Cardiac fibroblast (primary cell): ENCODE data around the gene TVP23C.
"Not testable (repeated sequence)": the region's sequence is repeated elsewhere in the genome, so short reads cannot be mapped to it uniquely, and the experiment has no call there.

ENCODE experiments used
- DNase-seq, 2 donors: peaks; one replicate each; pipeline versions ENCODE4 v3.0.0 to v3.0.0-alpha.2; 2010; ENCODE audit warnings: low read depth in 2 of 2
- H3K4me3 ChIP-seq, 2 donors: replicated peaks in 1 of 2; 1 replicate in 1 of 2; 2 replicates in 1 of 2; pipeline ENCODE4 v1.5.1; 2011; ENCODE audit warnings: low read depth in 2 of 2, low read length in 2 of 2, mild to moderate bottlenecking in 2 of 2, moderate library complexity in 1 of 2
- TF ChIP-seq, protein P1 (sequence below): IDR thresholded peaks from one replicate; pipeline ENCODE4 v1.5.1; 2011; ENCODE audit warnings: low read depth, mild to moderate bottlenecking, low read length, inconsistent platforms

Gene TVP23C

GRCh38 chr17:15540371-15541219, 22.7 kb downstream of the TVP23C start:
- DNase-seq, H3K4me3 ChIP-seq: not testable (repeated sequence)

GRCh38 chr17:15533122-15533521, 30.2 kb downstream of the TVP23C start:
- not testable (repeated sequence) for DNase-seq

DNA sequence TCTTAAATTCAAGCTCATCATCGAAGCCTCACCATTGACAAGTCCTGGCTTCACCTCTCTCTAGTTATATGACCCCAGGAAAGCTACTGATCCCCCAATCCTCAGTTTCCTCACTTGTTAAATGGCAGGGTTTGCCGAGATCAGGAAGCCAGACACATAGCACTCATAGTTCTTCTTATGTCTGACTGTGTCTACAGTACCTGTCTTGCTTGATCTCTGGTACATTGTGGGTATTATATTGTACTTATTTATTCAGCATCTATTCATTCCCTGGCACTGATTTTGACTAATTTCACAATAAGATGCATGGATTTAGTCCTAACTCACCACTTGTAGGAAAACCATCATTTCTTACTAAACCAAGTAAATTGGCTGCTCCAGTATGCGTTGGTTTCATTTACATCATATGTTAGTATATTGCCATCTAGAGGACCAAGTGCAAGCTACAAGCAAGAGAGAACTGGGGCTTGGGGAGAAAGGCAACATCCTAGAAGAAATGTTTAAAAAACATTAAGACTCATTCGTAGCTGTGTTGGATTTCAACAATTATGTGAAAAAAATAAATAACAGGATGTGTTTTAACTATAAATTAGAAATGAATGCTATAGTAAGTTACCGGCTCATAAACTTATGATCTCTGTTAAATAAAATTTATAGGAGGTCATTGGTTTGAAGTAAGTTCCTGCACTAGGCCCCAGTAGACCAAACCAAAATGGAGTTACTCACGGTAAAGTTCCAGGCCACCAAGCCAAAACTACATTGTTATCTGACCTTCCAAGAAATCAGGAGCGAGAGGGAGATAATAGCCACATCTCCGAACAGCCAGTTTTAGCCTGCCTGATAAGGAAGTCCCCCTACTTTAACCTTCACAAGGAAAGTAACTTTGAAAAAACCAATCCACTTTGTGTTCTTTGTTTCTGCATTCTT, 36.7 kb downstream of the TVP23C start:
- TF ChIP-seq, protein P1, sequence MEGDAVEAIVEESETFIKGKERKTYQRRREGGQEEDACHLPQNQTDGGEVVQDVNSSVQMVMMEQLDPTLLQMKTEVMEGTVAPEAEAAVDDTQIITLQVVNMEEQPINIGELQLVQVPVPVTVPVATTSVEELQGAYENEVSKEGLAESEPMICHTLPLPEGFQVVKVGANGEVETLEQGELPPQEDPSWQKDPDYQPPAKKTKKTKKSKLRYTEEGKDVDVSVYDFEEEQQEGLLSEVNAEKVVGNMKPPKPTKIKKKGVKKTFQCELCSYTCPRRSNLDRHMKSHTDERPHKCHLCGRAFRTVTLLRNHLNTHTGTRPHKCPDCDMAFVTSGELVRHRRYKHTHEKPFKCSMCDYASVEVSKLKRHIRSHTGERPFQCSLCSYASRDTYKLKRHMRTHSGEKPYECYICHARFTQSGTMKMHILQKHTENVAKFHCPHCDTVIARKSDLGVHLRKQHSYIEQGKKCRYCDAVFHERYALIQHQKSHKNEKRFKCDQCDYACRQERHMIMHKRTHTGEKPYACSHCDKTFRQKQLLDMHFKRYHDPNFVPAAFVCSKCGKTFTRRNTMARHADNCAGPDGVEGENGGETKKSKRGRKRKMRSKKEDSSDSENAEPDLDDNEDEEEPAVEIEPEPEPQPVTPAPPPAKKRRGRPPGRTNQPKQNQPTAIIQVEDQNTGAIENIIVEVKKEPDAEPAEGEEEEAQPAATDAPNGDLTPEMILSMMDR: peak; percentile 46
- DNase-seq: peak; percentile 83 to 88

More at GRCh38 chr17:15533122-15533521, 30.2 kb downstream of the TVP23C start:
- not testable (repeated sequence) for H3K4me3 ChIP-seq

DNA sequence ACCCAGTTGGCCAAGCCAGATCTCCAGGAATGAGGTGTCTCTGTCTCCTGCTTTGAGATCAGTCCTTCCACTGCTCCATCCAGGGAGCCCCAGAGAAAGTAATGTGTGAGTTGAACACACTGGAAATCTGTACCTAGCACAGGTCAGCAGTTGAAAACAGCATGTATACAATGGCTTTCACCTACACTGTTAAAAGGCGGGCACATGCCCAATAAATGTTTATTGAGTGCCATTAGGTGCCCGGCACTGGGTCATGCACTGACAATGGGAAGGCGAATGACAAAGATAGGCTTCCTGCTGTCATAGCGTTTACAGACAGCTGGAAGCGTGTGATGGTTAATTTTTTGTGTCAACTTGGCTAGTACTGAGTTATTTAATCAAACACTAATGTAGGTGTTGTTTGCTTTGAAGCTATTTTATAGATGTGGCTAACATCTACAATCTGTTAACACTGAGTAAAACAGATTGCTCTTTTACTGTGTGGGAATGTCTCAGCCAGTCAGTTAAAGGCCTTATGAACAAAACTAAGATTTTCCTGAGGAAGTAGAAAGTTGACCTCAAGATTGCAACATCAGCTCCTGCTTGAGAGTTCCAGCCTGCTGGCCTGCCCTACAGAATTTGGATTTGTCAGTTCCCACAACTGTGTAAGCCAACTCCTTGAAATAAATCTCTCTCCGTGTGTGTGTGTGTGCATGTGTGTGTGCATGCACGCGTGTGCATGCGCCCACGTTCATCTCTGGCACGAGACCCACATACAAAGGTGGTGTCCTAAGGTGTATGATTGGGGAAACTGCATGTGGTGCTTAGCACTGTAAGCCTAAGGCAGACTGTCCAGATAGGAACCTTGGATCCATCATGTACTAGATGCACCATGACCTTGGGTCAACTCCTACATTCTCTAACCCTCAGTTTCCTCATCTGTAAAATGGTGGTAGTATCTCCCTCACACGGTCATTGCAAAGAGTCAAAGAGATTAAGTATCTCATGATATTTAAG, 38.0 kb downstream of the TVP23C start:
- DNase-seq: peak; percentile 43 to 74
- not testable (repeated sequence) for H3K4me3 ChIP-seq

More for the DNA sequence above, 36.7 kb downstream of the TVP23C start:
- not testable (repeated sequence) for H3K4me3 ChIP-seq

DNA sequence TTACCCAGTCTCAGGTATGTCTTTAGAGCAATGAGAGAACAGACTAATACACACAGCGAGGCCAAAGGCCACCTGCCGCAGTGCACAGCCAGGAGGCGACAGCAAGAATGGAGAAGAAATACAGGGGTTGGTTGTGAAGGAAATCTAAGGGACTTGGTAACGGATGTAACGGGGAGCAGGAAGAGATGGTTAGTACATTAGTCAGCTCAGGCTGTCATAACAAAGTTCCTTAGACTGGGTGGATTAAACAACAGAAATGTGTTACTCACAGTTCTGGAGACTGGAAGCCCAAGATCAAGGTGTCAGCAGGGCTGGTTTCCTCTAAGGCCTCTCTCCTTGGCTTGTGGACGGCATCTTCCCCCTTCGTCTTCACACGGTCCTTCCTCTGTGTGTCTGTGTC, 47.1 kb downstream of the TVP23C start:
- TF ChIP-seq, protein P1: no peak
- no peak overlapping the region for H3K4me3 ChIP-seq
- DNase-seq: peak; percentile 46 to 87

GRCh38 chr17:15514469-15514868, 48.8 kb downstream of the TVP23C start:
- TF ChIP-seq, protein P1: no peak
- no peak for DNase-seq
- H3K4me3 ChIP-seq: no peak overlapping the region

- DNase-seq: peak in 1 of 2 donors; percentile 30
- H3K4me3 ChIP-seq: no peak overlapping the region
- TF ChIP-seq, protein P1: no peak
These were observed 49.3 kb downstream of the TVP23C start for GRCh38 chr17:15513856-15514459.
